ENCODE results near the gene VAV3. TPM values are rescaled to one million over a fixed set of nuclear protein-coding genes. Genes with fewer than 3 reads are reported as not detected.

Gene VAV3
- total and polyA plus RNA-seq, 2 of the 8 experiments (the other 6 are each of a cell fraction or from before 2014, with no cell fraction given) = 2.9 to 7.9 TPM

- TF ChIP-seq, protein P1, sequence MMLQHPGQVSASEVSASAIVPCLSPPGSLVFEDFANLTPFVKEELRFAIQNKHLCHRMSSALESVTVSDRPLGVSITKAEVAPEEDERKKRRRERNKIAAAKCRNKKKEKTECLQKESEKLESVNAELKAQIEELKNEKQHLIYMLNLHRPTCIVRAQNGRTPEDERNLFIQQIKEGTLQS (IDR thresholded peaks at IDR 0.05; ENCODE audit: insufficient read depth, low read depth, low read length) = no peak
- TF ChIP-seq ATF2 (IDR thresholded peaks at IDR 0.05; ENCODE audit: low read length) = no peak
- TF ChIP-seq CHD2 (IDR thresholded peaks at IDR 0.05; ENCODE audit: low read length) = no peak
- no peak for TF ChIP-seq SIRT6 (IDR thresholded peaks at IDR 0.05; ENCODE audit: low read length)
- no peak for TF ChIP-seq TCF12 (IDR thresholded peaks at IDR 0.05; ENCODE audit: low read depth, low read length)
- TF ChIP-seq RBBP5 (IDR thresholded peaks at IDR 0.05; ENCODE audit: borderline replicate concordance, low read depth, low read length) = no peak
- no peak for TF ChIP-seq SRF (IDR thresholded peaks at IDR 0.05; ENCODE audit: low read depth, low read length)
- no peak for TF ChIP-seq POU5F1 (IDR thresholded peaks at IDR 0.05; ENCODE audit: low read depth, low read length)
These were observed 98.1 kb downstream of the VAV3 start (continued) for GRCh38 chr1:107866870-107867269.
